OCI-LY3 (cell line): ENCODE results near the gene CLCN5.

Experiments used
- H2AFZ ChIP-seq: fragments of 200-600, 300-600 bp; shearing (Covaris generic); 2 replicates; pipeline ENCODE4 v1.6.0; 2014; ENCODE audit warnings: antibody characterized with exemption, low read depth, low read length
- H3K27ac ChIP-seq: fragments of 200-600, 300-600 bp; sonication (generic); 2 replicates; pipeline ENCODE4 v1.5.1; 2014; ENCODE audit warnings: mild to moderate bottlenecking, low read length, moderate library complexity, mixed read lengths
- H3K27me3 ChIP-seq: fragments of 200-600, 300-600 bp; sonication (generic); 2 replicates; pipeline ENCODE4 v1.6.1; 2014; ENCODE audit warnings: low read depth, low read length, mixed read lengths
- H3K36me3 ChIP-seq: fragments of 200-600, 300-600 bp; sonication (generic); replicated peaks from 2 replicates; pipeline ENCODE3; 2014; ENCODE audit warnings: low read depth, low read length, mixed read lengths
- H3K4me1 ChIP-seq: fragments of 300-600, 200-600 bp; sonication (generic); 2 replicates; pipeline ENCODE4 v1.6.1; 2014; ENCODE audit warnings: low read length, mixed read lengths
- H3K4me2 ChIP-seq: fragments of 200-600, 300-600 bp; sonication (generic); 2 replicates; pipeline ENCODE4 v1.6.1; 2014; ENCODE audit warnings: low read length, mixed read lengths
- H3K4me3 ChIP-seq: fragments of 300-600, 200-600 bp; sonication (generic); 2 replicates; pipeline ENCODE4 v1.5.1; 2014; ENCODE audit warnings: antibody characterized with exemption, mild to moderate bottlenecking, low read length, moderate library complexity
- H3K79me2 ChIP-seq: fragments of 300-600, 200-600 bp; shearing (Covaris generic); 2 replicates; pipeline ENCODE4 v1.6.1; 2014; ENCODE audit warnings: mild to moderate bottlenecking, low read length, mixed read lengths
- H3K9ac ChIP-seq: fragments of 300-600, 200-600 bp; shearing (Covaris generic); 2 replicates; pipeline ENCODE4 v1.6.0; 2014; ENCODE audit warnings: mild to moderate bottlenecking, low read length, moderate library complexity
- H3K9me3 ChIP-seq: fragments of 200-600, 300-600 bp; shearing (Covaris generic); 2 replicates; pipeline ENCODE4 v1.6.1; 2014; ENCODE audit warnings: low read length, mixed read lengths; ENCODE audit not compliant: insufficient read depth
- H4K20me1 ChIP-seq: fragments of 200-600, 300-600 bp; sonication (generic); 2 replicates; pipeline ENCODE4 v1.6.1; 2016; ENCODE audit warnings: low read length, mixed read lengths; ENCODE audit not compliant: insufficient read depth
- CTCF ChIP-seq: fragments of 200-600, 300-600 bp; sonication (generic); IDR thresholded peaks from 2 replicates; pipeline ENCODE4 v1.5.1; 2014; ENCODE audit warnings: antibody characterized with exemption, low read length, low read depth
- EZH2phosphoT487 ChIP-seq: fragments of 200-600 bp; shearing (Covaris generic); IDR thresholded peaks from 2 replicates; pipeline ENCODE4 v1.6.1; 2018; ENCODE audit warnings: antibody characterized with exemption, mixed run types, low read depth

Gene CLCN5

GRCh38 chrX:49972328-49972860, 50.0 kb downstream of the CLCN5 start:
- H4K20me1 ChIP-seq = no peaks in the 10 kb centered on the region
- H3K36me3 ChIP-seq = no peaks in the 10 kb centered on the region
- H3K27me3 ChIP-seq = no peaks in the 10 kb centered on the region
- H3K4me3 ChIP-seq = no peak overlapping the region
- H3K27ac ChIP-seq = no peak overlapping the region
- H3K79me2 ChIP-seq = no peaks in the 10 kb centered on the region
- no peak overlapping the region for H3K9ac ChIP-seq
- H3K4me2 ChIP-seq = no peak overlapping the region
- H3K4me1 ChIP-seq = peaks cover 9% of the 10 kb centered on the region
- H2AFZ ChIP-seq = no peak overlapping the region
- H3K9me3 ChIP-seq = no peaks in the 10 kb centered on the region
- TF ChIP-seq EZH2phosphoT487 (no peak), CTCF (no peak)

- Histone ChIP-seq H2AFZ (no peak overlapping the region), H3K36me3 (no peaks in the 10 kb centered on the region), H3K9me3 (no peaks in the 10 kb centered on the region), H3K4me1 (peaks cover 22% of the 10 kb centered on the region), H3K27ac (no peak overlapping the region), H3K4me2 (peak overlapping the region; percentile 5; the same call in 1 of the 2 replicates), H4K20me1 (no peaks in the 10 kb centered on the region), H3K27me3 (no peaks in the 10 kb centered on the region), H3K4me3 (no peak overlapping the region), H3K79me2 (no peaks in the 10 kb centered on the region), H3K9ac (no peak overlapping the region)
- TF ChIP-seq CTCF = no peak
- TF ChIP-seq EZH2phosphoT487 = no peak
Measured at GRCh38 chrX:49976682-49977197, 54.3 kb downstream of the CLCN5 start.

DNA sequence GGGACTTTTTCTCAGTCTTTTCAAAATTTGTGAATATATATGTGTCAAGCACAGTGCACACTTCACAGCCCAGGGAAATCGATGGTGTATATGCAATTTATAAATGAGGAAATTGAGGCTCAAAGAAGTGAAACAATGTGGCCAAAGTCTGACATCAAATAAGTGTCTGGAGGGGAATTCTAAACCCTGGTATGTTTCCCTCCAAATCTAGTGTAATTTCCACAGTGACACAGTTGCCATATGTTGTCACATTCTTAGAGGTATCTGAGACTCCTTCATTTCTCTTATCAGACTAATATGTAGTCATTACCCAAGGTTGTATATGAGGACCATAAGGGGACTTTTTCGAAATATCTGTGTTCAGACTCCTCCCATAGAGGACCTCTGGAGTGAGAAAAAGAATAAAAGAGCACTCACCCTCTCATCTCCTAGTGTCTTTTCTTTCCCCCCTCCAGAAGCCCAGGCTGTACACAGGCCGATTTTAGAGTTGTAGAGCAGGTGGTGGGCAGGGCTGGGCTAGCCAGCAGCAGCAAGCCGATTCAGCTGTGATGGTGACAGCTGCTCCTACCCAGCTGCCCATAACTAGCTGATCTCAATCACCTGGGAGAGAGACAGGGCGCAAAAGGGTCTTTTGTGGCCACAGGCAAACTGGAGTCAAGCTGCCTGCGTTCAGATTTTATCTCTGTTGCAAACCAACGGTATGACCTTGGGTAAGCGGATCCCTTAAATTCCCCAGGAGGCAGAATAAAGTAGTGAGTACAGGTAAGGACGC, 55.1 kb downstream of the CLCN5 start:
- no peak for TF ChIP-seq EZH2phosphoT487
- TF ChIP-seq CTCF = no peak
- H3K4me3 ChIP-seq = no peak overlapping the region
- no peaks in the 10 kb centered on the region for H3K36me3 ChIP-seq
- H3K27me3 ChIP-seq = no peaks in the 10 kb centered on the region
- H3K9ac ChIP-seq = no peak overlapping the region
- no peaks in the 10 kb centered on the region for H3K9me3 ChIP-seq
- H3K27ac ChIP-seq = no peak overlapping the region
- H3K4me1 ChIP-seq = peaks cover 22% of the 10 kb centered on the region
- no peaks in the 10 kb centered on the region for H3K79me2 ChIP-seq
- no peaks in the 10 kb centered on the region for H4K20me1 ChIP-seq
- H2AFZ ChIP-seq = no peak overlapping the region
- peak overlapping the region; percentile 37 for H3K4me2 ChIP-seq

DNA sequence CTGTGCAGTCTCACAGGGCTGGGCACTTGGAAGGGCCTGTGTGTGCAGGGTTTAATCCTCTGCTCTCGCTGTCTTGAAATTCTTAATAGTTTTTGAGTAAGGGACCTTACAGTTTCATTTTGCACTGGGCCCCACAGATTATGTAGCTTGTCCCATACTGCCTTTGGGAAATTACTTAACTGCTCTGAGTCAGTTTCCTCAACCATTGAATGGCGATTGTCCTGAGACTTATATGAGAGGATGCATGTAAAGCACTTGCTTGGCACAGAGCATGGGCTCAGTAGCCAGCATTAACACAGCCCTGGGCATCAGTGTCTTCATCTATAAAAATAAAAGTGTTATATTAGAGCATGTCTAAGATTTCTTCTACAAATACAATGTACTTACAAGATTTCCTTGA, 55.8 kb downstream of the CLCN5 start:
- Histone ChIP-seq H3K4me2 (no peak overlapping the region), H3K36me3 (no peaks in the 10 kb centered on the region), H3K4me3 (no peak overlapping the region), H3K27ac (no peak overlapping the region), H2AFZ (no peak overlapping the region), H3K9ac (no peak overlapping the region), H3K27me3 (no peaks in the 10 kb centered on the region), H3K9me3 (no peaks in the 10 kb centered on the region), H3K4me1 (peaks cover 22% of the 10 kb centered on the region), H4K20me1 (no peaks in the 10 kb centered on the region), H3K79me2 (no peaks in the 10 kb centered on the region)
- TF ChIP-seq CTCF (no peak), EZH2phosphoT487 (no peak)
